Measurements from ENCODE around the gene NEMP1.
"Not testable (repeated sequence)": the region's sequence is repeated elsewhere in the genome, so short reads cannot be mapped to it uniquely, and the experiment has no call there.

Gene NEMP1

GRCh38 chr12:57090490-57090889 is 11.9 kb upstream of the NEMP1 start:
- no peak for DNase-seq

DNA sequence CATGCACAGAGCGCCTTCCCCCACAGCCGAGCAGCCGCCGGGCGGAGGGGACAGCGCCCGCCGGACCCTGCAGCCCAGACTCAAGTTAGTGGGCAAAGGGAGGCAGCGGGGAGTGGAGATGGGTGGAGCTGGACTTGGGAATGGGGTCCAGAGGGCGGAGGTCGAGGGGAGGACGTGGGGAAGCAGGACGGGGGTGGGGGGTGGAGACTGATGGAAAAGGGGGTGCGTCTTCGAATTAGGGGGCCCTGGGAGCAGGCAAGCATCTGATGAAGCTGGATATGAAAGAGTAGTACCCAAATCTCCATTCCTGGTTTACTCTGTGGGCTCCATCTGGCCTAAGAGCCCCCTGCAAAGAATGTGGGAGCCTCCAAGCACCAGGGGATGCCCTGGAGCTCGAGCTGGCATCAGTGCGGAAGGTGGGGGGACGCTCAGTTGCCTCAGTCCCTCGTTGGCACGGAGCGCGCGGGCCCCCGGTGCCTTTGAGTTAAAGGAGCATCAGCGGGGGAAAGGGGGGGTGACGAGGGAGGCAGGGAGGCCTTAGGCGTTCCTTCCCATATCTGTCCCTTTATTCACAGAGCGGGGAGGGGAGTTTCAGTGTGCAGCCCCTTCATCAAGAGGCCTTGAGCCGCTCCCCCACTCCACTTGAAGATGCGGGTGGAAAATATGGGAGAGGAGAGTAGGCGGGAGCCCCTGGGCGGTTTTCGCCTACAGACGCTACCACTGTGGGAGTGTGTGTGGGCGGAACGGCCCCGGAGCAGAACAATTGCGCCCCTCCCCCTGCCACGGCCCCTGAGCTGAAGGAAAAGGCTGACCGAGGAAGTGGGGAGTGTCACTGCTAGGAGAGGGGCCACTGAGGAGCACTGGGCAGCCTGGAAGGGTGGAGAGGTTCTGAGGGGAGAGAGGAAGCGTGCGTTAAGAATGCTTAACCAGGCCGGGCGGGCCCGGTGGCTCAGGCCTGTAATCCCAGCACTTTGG is 11.0 kb upstream of the NEMP1 start:
- peak; percentile 54 for DNase-seq

DNA sequence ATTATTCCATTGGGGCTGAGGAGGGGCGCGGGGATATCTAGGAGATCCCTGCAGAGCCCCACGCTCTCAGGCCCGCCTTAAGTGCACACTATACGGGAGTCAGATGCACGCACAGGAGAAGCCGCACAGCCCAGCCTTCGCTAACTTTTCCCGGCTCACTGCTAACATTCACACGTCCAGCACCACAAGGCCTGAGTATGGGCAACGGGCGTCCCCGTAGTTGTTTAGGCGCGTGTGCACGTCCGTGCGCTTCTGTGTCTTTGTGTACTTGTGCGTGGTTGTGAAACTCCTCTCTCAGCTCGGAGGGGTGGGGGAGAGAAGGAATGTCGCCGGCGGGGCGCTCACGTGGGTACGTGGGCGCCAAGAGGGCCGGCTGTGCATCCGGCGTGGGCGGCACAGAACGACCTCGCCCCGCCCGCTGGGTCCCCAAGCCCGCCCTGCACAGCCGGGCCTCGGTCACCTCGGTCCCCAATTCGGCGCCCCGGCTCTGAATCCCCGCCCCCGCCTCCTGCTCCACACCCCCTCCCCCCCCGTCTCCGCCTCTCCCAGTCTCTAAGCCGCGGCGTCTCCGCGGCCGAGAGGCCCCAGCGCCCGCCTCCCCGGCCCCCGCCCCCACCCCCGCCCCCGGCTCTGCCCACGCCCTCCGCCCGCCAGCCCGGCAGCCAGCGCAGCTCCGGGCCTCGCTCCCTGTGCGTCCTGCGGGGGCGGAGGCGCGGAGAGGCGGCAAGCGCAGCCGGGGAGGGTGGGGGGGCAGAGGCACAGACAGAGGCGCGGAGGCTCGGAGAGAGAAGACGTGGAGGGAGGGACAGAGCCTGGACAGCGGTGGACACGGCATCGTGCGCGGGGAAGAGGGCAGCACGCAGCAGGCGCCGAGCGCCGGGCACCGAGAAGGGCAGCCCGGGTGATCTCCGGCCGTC is 10.0 kb upstream of the NEMP1 start, which contains the start of gene NAB2:
NAB2 (plus strand) TSS at position 761 of the 917 bp plus-strand sequence. CDS start 158 bp downstream, outside the sequence.
- DNase-seq = peak; percentile 83

GRCh38 chr12:57087691-57088353 is 9.2 kb upstream of the NEMP1 start:
- peak; percentile 87 for DNase-seq

- peak; percentile 32 for DNase-seq
Observed at GRCh38 chr12:57087010-57087690, 8.6 kb upstream of the NEMP1 start.

DNA sequence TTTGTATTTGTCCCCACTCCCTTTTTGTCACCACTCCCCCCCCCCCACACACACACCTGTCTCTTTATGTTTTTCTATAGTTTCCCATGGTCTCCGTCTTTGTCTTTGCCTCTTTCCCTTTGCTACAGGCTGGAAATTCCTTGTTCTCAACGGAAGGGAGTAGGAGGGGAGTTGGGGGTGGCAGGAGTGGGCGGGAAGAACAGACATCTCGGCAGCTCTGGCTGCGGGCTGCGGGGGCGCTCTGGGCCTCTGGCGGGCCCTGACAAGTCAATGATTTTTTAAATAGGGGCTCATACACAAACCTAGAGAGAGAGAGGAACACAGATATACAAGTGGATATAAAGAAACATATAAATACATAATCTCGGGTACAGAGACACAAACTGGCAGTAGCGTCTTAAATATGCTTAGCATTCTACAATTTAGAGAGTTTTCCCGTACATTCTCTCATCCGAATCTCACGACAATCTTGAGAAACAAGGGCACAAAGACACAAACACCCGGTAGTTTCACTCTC is 8.0 kb upstream of the NEMP1 start:
- DNase-seq = peak; percentile 63

DNA sequence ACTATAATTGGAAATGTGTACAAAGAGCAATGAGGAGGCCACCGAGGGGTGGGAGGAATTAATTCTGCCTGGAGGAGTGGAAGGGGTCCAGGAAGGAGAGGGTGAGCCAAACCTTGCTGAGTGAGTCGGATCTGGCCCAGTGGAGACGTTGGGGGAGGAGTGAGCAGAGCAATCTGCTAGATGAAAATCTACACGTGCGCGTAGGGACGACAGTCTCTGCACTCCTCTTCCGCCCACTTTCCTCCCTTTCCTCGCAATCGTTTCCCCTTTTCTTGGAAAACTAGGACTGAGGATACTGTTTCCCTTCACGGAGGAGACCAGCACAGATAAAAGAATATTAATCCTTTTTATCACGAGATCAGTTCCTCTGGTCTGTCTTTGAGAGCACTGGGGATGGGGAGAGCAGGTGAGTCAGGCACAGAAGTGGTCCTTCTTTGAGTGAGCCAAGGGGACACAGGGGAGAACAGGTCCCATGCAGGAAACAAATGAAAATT is 7.5 kb upstream of the NEMP1 start:
- peak; percentile 14 for DNase-seq

DNA sequence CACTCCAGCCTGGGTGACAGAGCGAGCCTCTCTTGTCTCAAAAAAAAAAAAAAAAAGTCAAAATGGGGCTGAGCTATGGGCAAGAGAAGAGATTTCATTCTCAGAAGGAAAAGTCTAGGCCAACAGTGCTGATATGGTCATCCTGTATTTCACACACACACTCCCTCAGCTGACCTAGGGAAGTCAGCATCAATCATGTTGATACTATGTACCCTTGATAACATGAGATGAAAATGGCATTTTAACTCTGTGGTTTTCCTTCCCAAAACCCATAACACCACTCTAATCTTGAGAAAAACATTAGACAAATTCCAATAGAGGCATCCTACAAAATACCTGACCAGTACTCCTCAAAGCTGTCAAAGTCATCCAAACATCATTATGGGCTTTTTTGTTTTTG is 2.3 kb upstream of the NEMP1 start:
- DNase-seq = no peak

- no peak for DNase-seq
Observed at GRCh38 chr12:57079821-57080220, 1.2 kb upstream of the NEMP1 start.

- not testable (repeated sequence) for DNase-seq
Observed at GRCh38 chr12:57073566-57074450, 4.8 kb downstream of the NEMP1 start.

DNA sequence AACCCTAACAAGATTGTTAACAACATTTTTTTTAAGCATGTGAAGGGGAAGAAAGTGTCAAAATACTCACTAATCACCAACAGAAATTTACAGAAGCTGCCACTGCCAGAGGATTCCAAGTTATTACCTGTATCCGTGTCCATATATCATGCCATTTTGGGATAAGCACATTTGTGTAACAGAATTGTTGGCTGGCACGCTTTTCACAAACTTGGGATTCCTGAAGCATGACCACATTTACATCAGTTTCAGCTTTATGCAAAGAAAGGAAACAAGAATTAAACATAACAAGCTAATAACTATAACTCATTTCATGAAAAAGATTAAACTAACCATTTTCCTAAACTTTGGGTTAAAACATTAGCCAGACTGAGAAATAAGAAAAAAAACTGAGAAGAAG is 5.9 kb downstream of the NEMP1 start:
- DNase-seq = no peak

DNA sequence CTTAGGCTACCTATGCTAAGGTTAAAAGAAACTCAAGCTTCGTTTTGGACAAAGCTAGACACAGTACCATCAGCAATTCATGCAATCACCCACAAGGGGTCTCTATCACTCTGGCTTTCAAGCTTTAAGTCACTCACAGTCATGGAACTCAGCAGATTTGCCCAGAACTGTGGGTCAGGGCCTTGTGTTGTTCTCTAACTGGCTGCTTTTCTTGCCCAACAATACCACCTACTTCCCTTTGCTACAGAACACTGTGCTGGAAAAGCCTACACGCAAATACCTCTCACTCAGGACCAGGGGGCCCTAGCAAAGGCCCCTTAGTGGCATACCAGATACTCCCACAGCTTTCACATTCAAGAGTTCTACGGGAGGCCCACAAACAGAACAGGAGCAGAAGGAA is 9.1 kb downstream of the NEMP1 start:
- DNase-seq = peak; percentile 31

GRCh38 chr12:57066245-57066644 is 12.3 kb downstream of the NEMP1 start:
- no peak for DNase-seq

- no peak for DNase-seq
Observed at GRCh38 chr12:57063991-57064685, 14.5 kb downstream of the NEMP1 start.

DNA sequence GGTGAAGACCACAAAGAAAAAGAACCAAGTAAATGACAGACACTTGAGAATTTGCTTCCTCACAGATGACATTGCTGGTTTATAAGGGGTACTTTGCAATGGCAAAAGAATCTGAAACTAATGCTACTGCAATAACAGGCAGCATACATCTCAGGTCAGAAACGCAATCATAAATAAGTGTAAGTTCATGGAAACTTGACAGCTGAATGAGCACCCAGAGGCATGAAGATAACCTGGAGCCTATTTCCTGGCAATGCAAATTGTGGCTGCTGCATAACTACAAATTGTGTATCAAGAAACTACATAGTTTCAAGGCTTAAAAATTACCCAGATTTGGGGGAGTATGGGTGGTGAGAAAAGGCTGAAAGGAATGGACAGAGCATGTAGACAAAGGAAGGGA is 20.1 kb downstream of the NEMP1 start:
- peak; percentile 41 for DNase-seq

GRCh38 chr12:57057067-57057751 is 21.4 kb downstream of the NEMP1 start:
- no peak for DNase-seq

GRCh38 chr12:57055824-57056223 is 22.8 kb downstream of the NEMP1 start:
- DNase-seq = no peak

DNA sequence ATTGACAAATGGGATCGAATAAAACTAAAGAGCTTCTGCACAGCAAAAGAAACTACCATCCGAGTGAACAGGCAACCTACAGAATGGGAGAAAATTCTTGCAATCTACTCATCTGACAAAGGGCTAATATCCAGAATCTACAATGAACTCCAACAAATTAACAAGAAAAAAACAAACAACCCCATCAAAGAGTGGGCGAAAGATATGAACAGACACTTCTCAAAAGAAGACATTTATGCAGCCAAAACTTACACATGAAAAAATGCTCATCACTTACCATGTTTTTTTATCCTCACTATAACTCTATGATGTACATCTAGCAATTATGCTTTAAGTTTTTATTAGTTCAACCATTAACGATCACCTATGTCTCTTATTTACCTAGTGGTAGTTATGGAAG is 24.7 kb downstream of the NEMP1 start:
- not testable (repeated sequence) for DNase-seq

DNA sequence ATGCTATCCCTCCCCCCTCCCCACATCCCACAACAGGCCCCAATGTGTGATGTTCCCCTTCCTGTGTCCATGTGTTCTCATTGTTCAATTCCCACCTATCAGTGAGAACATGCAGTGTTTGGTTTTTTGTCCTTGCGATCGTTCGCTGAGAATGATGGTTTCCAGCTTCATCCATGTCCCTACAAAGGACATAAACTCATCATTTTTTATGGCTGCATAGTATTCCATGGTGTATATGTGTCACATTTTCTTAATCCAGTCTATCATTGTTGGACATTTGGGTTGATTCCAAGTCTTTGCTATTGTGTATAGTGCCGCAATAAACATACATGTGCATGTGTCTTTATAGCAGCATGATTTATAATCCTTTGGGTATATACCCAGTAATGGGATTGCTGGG is 25.4 kb downstream of the NEMP1 start:
- DNase-seq = not testable (repeated sequence)
